Fibroblast of gingiva (primary cell): ENCODE data around the gene TAS1R1.

Source experiments
- DNase-seq: peaks from one replicate; pipeline ENCODE4 v3.0.0-alpha.2; 2011; ENCODE audit warnings: low read depth

The TAS1R1 gene

DNA sequence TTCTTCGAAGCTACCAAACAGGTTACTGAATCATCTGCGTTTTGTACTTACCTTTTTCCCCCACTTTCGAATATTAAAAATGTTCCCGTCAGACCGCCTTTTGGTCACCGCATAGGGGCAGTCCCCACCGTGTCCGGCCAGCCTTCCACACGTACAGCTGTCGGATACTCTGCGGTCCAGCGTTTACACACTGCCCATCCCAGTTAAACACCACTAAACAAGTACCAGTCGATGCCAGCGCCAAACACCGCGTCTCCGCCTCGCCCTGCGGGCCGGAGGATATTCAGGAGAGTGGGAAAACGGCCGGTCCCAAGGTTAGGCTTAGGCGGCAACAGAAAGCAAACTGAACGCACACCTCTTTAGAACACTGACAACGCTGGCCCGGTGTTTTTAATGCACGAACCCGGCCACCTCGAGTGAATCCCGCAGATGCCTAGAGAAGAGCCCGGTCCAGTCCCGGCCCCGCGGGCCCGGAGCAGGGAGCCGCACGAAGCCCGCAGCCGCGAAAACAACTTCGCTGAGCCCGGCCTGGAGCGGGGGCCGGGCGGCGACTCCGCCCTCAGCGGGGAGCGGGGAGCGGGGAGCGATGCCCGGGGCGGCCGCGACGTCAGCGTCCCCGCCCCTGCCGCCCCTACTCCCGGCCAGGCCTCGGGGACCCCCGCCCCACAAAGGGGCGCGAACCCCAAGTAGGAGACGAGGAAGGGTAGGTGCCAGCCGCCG lies 57.7 kb downstream of the TAS1R1 start:
- DNase-seq: no peak

DNA sequence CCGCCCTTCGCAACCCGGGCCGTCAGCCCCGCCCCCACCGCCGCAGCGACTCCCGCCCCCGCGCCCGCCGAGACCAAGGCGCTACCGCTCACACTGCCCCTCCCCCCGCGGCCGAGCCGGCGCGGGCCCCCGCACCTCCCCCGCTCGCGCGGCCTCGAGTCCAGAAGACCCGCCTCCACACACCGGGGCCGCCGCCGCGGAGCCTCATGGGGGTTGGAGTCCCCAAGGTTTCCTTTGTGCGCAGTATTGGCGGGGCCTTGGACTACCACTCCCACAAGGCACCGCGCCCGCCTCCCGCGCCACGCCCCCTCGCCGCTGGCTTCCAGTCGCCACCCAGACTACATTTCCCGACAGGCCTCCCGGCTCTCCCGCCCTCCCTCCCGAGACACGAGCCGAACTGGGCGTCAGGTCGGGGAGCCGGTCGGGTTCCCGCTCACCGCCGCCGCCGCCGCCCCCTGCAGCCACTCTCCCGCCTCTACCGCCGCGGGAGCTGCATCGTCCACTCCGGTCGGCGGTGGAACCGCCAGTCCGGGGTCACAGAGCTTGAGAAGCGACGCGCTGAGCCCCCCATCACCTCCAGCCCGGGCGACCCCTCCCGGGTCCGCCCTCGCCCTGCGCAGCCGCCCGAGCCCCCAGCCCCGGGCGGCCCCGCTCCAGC lies 58.4 kb downstream of the TAS1R1 start, which contains the start of gene PHF13:
Gene PHF13, plus strand, starts transcription at position 371 of the 658 bp plus-strand sequence. CDS start 336 bp downstream, outside the sequence.
- DNase-seq: peak; percentile 99

DNA sequence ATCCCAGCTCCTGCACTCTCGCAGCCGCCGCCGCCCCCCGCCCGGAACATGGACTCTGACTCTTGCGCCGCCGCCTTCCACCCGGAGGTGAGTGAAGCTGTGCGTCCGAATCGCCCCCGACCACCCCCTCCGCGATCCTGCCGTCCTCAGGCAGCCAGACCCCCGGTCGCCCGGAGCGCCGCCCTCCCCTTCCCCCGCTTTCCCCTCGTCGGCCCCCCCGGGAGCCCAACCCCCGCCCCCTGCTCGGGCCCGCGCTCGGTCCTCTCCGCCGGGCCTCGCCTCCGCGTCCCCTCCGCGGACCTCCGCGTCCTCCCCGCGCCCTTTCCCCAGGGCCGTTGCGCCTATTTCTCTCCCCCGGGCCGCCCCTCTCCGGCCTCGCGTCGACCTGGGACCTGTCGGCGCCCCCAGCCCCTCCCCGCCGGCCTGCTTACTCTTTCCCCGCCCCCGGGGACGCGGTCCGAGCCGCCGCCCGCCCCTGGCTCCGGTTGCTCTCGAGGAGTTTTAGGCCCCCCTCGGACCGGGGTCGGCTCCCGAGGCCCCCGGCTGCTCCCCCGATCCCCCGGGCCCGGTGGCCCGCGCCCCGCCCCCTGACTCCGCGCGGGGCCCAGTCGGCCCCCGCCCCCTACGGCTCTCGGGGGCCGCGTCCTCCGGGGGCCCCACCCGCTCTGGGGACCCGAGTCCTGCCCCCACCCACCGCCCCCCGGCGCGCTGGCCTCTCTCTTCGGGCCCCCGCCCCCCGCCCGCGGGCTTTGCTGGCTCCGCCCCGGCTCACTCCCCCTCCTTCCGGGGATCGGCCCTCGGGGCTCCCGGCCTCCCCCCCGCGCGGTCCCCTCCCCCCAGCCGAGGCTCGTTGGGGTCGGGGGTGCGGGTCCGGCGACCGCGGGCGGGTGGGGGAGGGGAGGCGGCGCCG lies 59.2 kb downstream of the TAS1R1 start:
- DNase-seq: no peak

DNA sequence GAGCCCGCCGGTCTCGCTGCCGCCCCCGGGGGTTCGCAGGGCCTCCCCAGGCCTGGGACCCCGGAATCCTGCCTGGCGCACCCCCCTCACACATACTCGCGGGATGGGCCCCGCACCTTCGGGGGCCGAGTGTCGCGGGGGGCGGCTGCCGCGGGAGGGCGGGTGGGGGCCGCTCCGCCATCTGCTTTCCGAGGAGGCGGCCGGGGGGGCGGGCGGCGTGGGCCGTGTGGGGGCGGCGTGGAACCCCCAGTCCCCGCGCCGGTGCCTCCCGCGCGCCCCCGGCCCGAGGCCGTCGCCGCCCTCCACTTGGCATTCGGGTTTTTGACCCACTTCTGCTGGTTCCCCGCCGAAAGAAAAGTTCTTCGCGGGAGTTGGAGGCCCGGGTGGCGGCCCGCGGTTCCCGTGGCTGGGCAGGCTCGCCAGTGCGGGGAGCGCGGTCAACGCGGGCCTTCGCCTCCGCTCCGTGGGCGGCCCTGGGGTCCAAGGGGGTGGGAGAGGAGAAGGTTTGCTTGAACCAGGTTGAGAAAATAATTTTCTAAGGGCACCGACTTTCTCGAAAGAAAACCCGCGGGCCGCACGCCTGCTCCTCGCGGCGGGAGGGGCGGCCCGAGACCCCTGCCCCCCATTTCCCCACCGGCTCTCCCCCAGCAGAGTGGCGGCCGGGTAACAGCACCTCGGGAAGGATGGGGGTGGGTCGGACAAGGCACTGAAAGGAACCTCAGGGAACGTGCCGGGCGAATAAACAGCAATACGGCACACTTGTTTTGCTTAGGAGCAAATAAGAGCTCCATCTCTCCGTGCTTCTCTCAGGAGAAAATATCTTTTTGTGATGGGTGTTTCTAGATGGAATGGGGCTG lies 60.0 kb downstream of the TAS1R1 start:
- DNase-seq: no peak

DNA sequence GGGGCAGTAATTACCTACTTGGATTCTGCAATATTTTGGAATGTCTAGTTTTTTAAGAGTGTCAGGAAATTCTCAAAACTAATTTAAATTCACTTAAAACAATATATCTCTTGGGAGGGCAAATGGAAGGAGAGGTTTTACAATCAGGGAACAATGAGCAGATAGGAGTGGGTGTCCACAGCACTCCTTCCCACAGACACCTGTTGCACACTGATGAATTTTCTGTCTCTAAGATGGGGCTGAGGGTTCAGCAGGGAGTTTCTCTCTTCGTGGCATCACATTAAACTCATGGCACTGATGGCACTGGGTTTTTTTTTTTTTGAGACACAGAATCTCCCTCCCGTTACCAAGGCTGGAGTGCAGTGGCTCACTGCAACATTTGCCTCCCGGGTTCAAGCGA lies 63.9 kb downstream of the TAS1R1 start:
- no peak for DNase-seq

DNA sequence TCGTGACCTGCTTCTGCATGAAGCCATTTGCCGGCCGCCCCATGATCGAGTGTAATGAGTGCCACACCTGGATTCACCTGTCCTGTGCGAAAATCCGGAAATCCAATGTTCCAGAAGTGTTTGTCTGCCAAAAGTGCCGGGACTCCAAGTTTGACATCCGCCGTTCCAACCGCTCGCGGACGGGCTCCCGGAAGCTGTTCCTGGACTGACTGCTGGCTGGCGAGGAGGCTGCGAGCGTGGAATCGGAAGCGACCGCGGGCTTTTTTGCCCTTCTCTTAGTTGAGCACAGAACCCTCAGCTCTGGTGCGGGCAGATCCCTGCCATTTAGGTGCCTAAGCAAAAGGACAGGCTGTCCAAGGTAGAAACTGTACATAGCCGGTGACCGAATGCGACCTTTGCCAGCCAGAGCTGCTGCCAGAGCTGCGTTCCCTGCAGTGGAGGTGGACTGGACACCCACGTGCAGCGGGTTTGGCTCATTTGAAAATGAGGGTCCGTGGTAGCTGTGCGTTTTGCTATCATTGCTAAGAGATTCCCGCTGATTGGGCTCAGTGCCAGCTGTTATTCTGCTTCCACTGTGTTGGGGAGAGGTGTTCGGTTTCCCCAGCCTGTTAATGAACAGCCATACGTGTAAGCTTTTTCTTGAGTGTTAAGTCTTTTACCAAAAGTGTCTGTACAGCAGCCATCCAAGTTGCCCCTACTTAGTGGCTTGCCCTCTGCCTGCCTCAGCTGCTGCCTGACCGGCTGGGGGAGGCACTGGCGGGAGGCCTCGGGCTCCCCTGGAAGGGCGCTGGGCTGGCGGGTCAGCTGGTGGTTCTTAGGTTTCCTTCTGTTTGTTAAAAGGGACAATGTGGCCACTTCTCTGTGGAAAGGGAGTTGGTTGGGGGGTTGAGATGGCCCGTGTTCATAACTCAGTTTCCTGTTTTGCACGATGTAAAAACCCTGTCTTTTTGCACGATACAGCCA lies 66.6 kb downstream of the TAS1R1 start:
- no peak for DNase-seq

DNA sequence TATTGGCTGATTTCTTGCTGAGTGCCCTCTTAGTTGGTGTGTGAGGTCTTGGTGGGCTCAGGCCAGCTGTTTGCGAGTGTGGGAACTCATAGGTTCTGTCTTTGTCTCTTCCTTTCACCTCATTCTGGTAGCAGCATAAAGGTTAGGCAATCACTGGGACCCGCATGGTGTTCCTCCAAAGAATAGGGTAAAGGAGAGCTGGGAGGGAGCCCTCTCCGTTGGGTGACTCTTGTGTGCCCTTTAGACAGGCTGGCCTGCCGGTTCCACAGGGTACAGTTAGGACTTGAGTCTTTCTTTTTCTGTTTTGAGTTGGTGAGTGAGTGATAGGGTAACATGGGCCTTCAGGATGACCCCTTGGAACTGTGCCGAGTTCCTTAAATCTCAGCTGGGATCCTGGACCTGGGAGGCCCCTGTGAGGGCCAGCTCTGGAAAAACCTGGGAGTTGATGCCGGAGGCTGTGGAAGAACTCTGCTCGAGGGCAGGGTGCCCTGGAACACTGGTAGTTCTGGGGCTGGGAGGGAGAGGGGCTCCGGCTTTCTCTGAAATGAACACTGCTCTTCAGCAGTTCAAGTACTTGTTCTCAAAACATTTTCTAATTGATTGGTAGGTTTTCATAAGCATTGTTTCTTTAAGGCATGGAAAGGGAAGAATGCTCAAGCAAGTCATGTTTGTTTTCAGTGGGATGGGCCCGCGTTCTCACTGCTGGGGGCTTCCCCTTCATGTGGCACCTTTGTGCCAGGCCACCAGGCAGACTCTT lies 67.5 kb downstream of the TAS1R1 start:
- DNase-seq: no peak

DNA sequence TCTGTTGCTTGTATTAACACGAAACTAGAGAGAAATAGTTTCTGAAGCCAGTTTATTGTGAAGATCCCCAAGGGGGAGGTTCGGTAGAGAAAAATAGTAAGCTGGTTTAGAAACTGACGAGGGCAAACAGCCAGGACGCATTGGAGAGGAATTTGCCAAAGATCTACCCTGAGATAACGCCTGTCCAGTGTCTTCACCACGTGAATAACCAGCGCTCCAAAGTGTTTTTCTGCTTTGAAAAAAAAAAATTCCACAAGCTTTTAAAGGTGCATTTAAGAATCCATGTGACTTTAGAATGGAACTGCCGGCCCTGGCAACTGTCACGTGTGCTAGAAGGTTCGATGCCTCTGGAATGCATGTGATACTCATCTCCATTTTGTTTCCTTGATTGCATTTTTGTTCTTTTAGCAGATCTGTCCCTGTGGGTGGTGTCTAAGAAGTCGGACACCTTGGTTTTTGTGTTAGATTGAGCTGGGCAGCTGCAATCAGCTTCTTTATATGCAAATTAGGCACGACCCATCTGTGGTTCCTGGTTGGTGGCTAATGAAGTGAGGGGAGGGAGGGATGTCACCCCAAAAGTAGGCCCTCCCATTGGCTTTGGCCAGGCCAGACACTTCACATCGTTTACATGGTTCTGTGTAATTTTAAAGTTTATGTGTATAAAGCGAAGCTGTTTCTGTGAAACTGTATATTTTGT lies 68.3 kb downstream of the TAS1R1 start:
- no peak for DNase-seq

DNA sequence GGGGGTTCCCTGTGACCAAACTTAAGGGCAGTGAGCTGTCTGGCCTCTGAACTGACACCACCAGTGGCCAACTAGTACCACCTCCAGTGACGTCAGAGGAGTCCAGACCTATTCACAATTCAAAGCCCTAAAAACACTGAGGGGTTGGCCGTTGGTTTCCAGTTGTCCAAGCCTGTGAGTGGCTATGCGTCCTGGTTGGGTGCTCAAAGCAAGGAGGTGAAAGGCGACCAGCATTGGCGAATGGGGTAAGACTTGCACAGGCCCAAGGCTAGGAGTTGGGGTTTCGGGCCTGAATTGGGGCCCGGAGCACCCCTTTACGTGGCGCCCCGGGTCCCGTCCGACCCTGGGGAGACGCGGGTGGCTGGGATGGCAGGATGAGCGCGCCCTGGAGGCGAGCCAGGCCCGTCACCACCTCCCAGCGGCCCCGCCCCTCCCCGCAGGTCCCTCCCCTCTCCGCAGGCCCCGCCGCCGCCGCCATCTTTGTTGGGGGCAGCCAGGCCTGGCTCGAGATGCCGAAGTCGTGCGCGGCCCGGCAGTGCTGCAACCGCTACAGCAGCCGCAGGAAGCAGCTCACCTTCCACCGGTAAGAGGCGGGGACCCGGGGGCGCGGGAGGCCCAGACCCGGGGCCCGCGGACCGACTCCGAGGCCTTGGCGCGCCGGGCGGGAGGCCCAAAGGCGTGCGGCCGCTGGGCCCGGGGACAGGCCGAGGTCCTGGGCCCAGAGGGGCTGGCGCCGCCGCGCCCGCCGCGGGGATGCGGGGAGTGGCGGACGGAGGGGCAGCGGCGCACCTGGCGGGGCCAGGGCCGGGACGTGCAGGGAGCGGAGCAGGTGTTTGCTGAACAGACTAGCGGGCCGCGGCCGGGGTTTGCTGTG lies 69.8 kb downstream of the TAS1R1 start, which contains the start of gene THAP3:
Gene THAP3, plus strand, starts transcription at position 159 of the 874 bp plus-strand sequence. Its CDS starts 351 bp downstream, at position 510.
- peak; percentile 89 for DNase-seq

DNA sequence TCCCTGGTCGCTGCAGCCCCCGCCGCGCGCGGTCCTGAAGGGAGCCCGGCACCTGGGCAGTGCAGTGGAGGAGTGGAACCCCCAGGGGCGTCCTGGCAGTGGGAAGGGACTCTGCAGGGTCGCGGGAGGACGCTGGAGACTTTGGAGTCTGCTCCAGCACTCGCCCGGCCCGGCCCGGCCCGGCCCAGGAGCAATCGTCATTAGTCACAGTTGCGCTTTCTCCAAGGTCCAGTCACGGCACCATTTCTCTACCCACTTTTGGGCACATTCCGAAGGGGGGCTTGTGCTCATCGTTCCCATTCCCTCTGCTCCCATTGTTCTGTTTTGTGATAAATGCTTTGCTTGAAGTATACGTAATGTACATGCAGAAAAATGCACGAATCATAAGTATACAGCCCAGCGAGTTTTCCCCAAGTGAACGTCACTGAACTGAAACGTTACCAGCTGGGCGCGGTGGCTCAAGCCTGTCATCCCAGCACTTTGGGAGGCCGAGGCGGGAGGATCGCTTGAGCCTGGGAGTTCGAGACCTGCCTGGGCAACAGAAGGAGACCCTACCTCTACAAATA lies 70.6 kb downstream of the TAS1R1 start:
- peak; percentile 60 for DNase-seq

DNA sequence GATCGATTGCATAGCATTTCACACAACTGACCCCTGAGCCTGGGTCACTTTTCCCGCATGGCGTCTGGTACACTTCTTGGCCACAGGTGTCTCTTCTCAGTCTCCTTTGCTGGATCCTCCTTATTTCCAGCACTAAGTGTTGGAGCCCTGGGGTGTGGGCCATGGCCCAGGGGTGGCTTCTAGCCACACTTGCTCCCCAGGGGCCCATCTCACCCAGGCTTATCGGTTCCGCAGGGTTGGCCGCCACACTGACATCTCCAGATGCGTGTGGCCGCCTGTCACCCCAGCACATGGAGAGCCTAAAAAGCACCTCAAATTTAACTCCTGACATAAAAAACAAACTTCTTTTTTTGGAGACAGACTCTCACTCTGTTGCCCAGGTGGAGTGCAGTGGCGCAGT lies 71.9 kb downstream of the TAS1R1 start:
- DNase-seq: no peak

DNA sequence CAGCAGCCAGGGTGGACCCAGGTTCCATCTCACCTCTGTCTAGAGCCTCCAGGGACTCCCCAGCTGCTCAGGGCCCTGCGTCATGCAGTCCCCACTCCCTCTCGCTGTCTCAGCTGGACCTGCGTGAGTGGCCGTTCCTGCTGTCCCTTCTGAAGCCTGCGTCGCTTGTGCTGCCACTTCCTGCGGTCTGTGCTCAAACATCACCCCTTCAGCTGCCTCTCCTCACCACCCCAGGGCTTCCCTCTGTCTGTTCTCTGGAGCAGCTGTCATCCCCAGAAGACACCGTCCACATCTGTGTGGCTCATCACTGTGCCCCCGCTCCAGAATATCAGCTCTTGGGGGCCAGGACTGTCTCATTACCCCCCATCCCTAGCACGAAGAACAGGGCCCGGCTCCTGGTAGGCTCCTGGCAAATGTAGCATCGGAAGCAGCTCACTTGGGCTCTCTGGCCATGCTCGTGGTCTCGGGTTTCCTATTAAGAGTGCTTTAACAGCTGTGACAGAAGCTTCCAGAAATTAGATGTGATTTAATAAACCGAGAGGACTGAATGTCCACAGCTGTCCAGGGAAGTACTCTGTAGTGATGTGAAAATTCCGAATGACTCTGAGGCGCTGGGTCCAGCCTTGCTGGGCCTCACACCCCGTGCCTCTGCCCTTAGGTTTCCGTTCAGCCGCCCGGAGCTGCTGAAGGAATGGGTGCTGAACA lies 72.9 kb downstream of the TAS1R1 start:
- no peak for DNase-seq

DNA sequence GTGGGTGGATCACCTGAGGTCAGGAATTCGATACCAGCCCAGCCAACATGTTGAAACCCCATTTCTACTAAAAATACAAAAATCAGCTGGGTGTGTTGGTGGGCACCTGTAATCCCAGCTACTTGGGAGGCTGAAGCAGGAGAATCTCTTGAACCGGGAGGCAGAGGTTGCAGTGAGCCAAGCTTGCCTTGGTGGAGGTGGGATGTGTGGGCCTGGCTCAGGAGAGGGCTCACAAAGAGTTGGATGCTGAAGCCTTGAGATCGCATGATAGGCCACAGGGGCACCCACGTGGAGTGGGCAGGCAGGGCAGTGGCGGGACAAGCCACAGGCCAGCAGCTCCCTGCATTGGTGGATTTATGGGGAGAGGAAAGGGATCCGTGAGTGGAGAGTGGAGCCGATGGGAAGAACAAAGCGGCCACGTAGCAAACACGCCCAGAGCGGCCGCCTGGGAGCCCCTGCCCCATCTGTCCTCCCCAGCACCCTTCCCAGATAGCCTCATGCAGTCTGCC lies 73.9 kb downstream of the TAS1R1 start:
- DNase-seq: no peak
